ENCODE measurements around the gene OBSCN. TPM values are rescaled to one million over a fixed set of nuclear protein-coding genes. Genes with fewer than 3 reads are reported as not detected.

The OBSCN gene
- total and polyA plus RNA-seq, 2 of the 13 experiments (the other 11 are each of a cell fraction or from before 2014, with no cell fraction given), result 0.20 TPM

DNA sequence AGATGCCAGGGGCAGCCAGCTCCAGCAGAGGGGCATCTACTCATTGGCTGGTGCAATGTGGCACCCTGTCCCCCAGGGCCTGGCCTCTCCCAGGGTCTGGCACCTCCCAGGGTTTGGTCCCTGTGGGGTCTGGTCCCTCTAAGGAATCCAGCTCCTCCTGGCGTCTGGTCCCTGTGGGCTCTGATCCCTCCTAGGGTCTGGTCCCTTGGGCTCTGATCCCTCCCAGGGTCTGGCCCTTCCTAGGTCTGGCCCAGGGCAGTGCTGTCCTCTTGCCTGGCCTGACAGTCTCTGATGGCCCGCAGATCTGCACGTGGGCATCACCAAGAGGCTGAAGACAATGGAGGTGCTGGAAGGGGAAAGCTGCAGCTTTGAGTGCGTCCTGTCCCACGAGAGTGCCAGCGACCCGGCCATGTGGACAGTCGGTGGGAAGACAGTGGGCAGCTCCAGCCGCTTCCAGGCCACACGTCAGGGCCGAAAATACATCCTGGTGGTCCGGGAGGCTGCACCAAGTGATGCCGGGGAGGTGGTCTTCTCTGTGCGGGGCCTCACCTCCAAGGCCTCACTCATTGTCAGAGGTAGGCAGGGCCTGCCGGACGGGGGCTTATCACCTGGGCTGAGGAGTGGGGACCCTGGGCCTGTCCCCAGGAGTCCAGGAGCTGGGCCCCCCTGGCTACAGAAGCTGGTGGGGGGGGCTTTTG lies 73.9 kb downstream of the OBSCN start (continued):
- TF ChIP-seq, protein P1, sequence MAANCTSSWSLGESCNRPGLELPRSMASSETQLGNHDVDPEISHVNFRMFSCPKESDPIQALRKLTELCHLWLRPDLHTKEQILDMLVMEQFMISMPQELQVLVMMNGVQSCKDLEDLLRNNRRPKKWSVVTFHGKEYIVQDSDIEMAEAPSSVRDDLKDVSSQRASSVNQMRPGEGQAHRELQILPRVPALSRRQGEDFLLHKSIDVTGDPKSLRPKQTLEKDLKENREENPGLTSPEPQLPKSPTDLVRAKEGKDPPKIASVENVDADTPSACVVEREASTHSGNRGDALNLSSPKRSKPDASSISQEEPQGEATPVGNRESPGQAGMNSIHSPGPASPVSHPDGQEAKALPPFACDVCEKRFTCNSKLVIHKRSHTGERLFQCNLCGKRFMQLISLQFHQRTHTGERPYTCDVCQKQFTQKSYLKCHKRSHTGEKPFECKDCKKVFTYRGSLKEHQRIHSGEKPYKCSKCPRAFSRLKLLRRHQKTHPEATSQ (CRISPR knock-in tag; IDR thresholded peaks at IDR 0.05; ENCODE audit: borderline replicate concordance), result no peak
- TF ChIP-seq, protein P2, sequence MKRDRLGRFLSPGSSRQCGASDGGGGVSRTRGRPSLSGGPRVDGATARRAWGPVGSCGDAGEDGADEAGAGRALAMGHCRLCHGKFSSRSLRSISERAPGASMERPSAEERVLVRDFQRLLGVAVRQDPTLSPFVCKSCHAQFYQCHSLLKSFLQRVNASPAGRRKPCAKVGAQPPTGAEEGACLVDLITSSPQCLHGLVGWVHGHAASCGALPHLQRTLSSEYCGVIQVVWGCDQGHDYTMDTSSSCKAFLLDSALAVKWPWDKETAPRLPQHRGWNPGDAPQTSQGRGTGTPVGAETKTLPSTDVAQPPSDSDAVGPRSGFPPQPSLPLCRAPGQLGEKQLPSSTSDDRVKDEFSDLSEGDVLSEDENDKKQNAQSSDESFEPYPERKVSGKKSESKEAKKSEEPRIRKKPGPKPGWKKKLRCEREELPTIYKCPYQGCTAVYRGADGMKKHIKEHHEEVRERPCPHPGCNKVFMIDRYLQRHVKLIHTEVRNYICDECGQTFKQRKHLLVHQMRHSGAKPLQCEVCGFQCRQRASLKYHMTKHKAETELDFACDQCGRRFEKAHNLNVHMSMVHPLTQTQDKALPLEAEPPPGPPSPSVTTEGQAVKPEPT (CRISPR knock-in tag; IDR thresholded peaks at IDR 0.05; ENCODE audit: low read depth), result no peak
- TF ChIP-seq, protein P3, sequence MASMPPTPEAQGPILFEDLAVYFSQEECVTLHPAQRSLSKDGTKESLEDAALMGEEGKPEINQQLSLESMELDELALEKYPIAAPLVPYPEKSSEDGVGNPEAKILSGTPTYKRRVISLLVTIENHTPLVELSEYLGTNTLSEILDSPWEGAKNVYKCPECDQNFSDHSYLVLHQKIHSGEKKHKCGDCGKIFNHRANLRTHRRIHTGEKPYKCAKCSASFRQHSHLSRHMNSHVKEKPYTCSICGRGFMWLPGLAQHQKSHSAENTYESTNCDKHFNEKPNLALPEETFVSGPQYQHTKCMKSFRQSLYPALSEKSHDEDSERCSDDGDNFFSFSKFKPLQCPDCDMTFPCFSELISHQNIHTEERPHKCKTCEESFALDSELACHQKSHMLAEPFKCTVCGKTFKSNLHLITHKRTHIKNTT (CRISPR knock-in tag; IDR thresholded peaks at IDR 0.05), result no peak
- TF ChIP-seq CCDC6 (CRISPR knock-in tag; IDR thresholded peaks at IDR 0.05), result no peak

DNA sequence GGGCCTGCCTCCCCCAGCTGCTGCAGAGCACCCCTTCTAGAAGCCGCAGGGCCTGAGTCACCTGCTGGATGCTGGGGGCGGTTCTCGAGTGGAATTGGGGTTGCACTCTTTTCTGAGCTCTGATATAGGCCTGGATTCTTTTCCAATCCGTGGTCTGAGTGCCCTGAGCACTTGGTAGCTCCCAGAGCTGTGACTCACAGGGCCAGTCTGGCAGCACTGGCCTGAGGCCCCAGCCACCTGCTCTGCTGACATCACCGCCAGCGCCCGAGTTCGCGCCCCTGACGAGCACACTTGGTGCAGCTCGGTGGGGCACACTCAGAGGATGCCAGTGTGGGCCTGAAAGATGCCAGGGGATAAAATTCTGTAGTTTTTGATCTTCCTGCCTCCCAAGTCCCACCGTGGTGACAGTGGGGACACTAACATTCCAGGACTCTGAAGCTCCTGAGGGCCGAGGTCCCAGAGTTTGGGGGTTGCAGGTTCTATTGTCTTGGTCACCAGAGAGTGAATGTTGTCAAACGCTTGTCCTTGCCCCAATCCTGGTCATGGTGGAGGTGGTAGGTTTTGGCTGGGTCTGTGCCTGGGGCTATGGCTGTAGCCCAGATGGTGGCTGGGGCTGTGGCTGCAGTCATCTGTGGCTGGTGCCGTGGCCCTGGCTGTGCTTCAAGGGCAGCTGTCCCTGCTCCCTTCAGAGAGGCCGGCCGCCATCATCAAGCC lies 74.6 kb downstream of the OBSCN start:
- DNase-seq (ENCODE audit: low spot score), result no peak
- peaks cover 6 to 43% of the 10 kb centered on the region in 2 experiments; a peak in 4 of 5 replicates for H3K27me3 ChIP-seq (ENCODE audit: control insufficient read depth in 1 of 2, insufficient read depth in 2 of 2, low read length in 2 of 2)
- no peak for ATAC-seq
- BruUV-seq (replicated peaks), result no TSS peak
- WGBS (ENCODE audit: low lambda C conversion rate), result 21% methylated on average over 5 of the region's 17 CpGs
- no peak overlapping the region for H3K9ac ChIP-seq (ENCODE audit: insufficient read depth, low read depth, low read length)
- H3K4me3 ChIP-seq (replicated peaks in 1 of 3; ENCODE audit: insufficient read depth in 1 of 3, low read depth in 2 of 3, low read length in 3 of 3), result no peak overlapping the region
- intact Hi-C loops (cut with micrococcal nuclease; ENCODE audit: unreplicated experiment) (no loop called here), in situ Hi-C loops (cut with HindIII; ENCODE audit: extremely low pct_ligation_motif_present, low pct_unique_long_range_greater_than_20kb) (no loop called here)
- FAIRE-seq, result no peak
- CTCF ChIA-PET (ENCODE audit: low intra/inter-chr PET ratio, low total read pairs), result no interaction called here
- H4K20me1 ChIP-seq (ENCODE audit: insufficient read depth, low read length), result no peaks in the 10 kb centered on the region
- no peak overlapping the region for H2AFZ ChIP-seq (ENCODE audit: low read length)
- H3K36me3 ChIP-seq (replicated peaks in 1 of 2; ENCODE audit: control insufficient read depth in 1 of 2, insufficient read depth in 2 of 2, low read length in 2 of 2), result no peaks in the 10 kb centered on the region
- no peak for TF ChIP-seq MXD4 (CRISPR knock-in tag; IDR thresholded peaks at IDR 0.05)
- no peak for TF ChIP-seq PHB2 (IDR thresholded peaks at IDR 0.05; ENCODE audit: partially characterized antibody)
- no peak for TF ChIP-seq ZNF879 (CRISPR knock-in tag; IDR thresholded peaks at IDR 0.05)
- no peak for TF ChIP-seq ZBTB21 (CRISPR knock-in tag; IDR thresholded peaks at IDR 0.05)
- TF ChIP-seq, protein P4, sequence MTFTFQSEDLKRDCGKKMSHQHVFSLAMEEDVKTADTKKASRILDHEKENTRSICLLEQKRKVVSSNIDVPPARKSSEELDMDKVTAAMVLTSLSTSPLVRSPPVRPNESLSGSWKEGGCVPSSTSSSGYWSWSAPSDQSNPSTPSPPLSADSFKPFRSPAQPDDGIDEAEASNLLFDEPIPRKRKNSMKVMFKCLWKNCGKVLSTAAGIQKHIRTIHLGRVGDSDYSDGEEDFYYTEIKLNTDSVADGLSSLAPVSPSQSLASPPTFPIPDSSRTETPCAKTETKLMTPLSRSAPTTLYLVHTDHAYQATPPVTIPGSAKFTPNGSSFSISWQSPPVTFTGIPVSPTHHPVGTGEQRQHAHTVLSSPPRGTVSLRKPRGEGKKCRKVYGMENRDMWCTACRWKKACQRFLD (CRISPR knock-in tag; IDR thresholded peaks at IDR 0.05; ENCODE audit: borderline replicate concordance), result no peak
- TF ChIP-seq ZNF550 (CRISPR knock-in tag; IDR thresholded peaks at IDR 0.05; ENCODE audit: borderline replicate concordance), result no peak
- no peak for TF ChIP-seq POLR2G (IDR thresholded peaks at IDR 0.05; ENCODE audit: low read depth, low read length)
- TF ChIP-seq ZNF383 (CRISPR knock-in tag; IDR thresholded peaks at IDR 0.05; ENCODE audit: borderline replicate concordance), result no peak
- TF ChIP-seq BRCA1 (CRISPR knock-in tag; IDR thresholded peaks at IDR 0.05), result no peak
- no peak for TF ChIP-seq FOXC1 (CRISPR knock-in tag; IDR thresholded peaks at IDR 0.05; ENCODE audit: borderline replicate concordance)
- H3K4me1 ChIP-seq (ENCODE audit: insufficient read depth, low read length), result peaks cover 11% of the 10 kb centered on the region; the same call in 1 of the 2 replicates
- POLR2A ChIA-PET, result no interaction called here
- H3K4me2 ChIP-seq (ENCODE audit: low read depth, low read length), result no peak overlapping the region
- H3K79me2 ChIP-seq (ENCODE audit: insufficient read depth, low read length), result no peaks in the 10 kb centered on the region
- H3K9me3 ChIP-seq (ENCODE audit: low read length), result no peaks in the 10 kb centered on the region
- H3K27ac ChIP-seq (ENCODE audit: extremely low read length, insufficient read depth, low read length), result no peak overlapping the region
